DMS153 (cell line): ENCODE results near the gene STPG4.
"Not testable (repeated sequence)": the region's sequence is repeated elsewhere in the genome, so short reads cannot be mapped to it uniquely, and the experiment has no call there.

Source experiments
- DNase-seq: peaks from one replicate; lab custom pipeline; 2025; lab: John Stamatoyannopoulos, UW

STPG4 gene

GRCh38 chr2:47126783-47127182 lies 28.3 kb downstream of the STPG4 start:
- no peak for DNase-seq

GRCh38 chr2:47124740-47125139 lies 30.4 kb downstream of the STPG4 start:
- DNase-seq, result not testable (repeated sequence)

DNA sequence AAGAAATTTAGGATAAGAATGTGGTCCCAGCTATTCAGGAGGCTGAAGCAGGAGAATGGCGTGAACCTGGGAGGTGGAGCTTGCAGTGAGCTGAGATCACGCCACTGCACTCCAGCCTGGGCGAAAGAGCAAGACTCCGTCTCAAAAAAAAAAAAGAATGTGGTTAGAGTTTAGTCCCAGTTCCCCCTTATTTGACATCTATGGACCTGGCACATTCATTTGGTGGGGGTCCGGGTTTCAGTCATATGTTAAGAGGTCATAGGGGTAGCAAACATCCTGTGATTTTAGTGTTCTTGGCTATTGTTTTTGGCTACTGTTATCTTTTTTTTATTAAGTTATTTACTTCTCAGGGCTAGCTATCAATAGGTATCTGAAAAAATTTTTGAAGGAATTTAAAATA lies 34.7 kb downstream of the STPG4 start:
- DNase-seq, result not testable (repeated sequence)

GRCh38 chr2:47119001-47119400 lies 36.1 kb downstream of the STPG4 start:
- DNase-seq, result no peak

DNA sequence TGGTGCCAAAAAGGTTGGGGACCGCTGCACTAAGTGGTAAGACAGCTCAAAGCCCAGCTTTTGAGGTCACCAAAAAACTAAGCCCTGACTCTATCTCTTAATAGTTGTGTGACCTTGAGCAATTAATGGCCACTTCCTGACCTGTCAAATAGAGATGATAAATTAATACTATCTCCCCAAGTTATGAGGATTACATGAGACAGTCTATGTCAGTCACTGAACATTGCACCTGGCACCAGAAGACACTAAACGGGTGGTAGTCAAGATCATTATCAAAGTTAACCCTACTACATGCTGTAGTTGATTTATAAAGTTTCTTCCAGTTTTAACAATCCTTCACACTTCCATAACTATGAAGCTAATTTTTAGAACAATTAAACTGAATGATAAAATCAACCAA lies 36.5 kb downstream of the STPG4 start:
- DNase-seq, result no peak

DNA sequence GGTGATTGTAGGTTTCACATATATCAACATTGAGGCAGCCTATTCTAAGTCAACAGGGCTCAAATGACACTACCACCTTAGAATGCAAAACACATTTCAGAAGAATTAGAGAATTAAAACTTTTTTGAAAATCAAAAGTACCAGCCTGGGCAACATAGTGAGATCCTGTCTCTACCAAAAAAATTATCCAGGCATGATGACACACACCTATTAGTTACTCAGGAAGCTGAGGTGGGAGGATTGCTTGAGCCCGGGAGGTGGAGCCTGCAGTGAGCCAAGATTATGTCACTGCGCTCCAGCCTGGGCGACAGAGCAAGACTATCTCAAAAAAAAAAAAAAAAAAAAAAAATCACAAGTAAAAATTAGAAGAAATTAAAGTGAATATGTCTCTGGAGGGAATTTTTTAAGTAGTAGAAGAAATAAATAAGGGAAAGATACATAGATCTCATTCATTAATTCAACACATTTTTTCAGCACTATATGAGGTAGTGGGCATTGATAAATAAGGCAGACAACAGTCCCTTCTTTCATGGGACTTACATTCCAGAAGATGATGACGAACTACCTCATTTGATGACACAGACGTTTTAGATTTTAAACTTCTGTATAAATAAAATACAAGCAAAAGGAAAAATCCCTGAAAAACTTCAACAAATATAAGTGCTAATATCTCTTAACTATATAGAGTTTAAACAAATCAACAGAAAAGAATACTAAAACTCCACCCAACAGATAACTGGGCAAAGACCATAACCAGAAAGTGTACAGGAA lies 42.3 kb downstream of the STPG4 start:
- DNase-seq, result no peak

- no peak for DNase-seq
Observed at GRCh38 chr2:47109680-47110079, 45.4 kb downstream of the STPG4 start.

DNA sequence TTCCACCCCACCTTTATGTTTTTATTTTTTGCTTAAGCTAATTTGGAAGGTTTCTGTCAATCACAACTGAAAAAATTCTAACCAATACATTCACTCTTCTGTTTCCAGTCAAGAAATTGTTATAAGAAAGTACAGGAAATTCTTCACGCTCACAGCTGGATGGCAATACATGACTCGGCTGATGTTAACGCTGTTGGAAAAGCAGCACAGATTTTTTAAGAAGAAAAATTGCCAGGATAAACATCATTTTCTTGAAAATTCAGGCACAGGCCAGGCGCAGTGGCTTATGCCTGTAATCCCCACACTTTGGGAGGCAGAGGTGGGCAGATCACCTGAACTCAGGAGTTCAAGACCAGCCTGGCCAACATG lies 46.1 kb downstream of the STPG4 start:
- no peak for DNase-seq

- DNase-seq, result not testable (repeated sequence)
Observed at GRCh38 chr2:47108267-47109006, 46.7 kb downstream of the STPG4 start.

DNA sequence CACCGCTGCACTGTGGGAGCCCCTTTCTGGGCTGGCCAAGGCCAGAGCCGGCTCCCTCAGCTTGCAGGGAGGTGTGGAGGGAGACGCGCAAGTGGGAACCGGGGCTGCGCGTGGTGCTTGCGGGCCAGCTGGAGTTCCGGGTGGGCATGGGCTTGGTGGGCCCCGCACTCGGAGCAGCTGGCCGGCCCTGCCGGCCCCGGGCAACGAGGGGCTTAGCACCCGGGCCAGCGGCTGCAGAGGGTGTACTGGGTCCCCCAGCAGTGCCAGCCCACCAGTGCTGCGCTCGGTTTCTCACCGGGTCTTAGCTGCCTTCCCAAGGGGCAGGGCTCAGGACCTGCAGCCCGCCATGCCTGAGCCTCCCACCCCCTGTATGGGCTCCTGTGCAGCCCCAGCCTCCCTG lies 47.9 kb downstream of the STPG4 start:
- DNase-seq, result not testable (repeated sequence)

- not testable (repeated sequence) for DNase-seq
Observed at GRCh38 chr2:47106231-47106630, 48.9 kb downstream of the STPG4 start.

DNA sequence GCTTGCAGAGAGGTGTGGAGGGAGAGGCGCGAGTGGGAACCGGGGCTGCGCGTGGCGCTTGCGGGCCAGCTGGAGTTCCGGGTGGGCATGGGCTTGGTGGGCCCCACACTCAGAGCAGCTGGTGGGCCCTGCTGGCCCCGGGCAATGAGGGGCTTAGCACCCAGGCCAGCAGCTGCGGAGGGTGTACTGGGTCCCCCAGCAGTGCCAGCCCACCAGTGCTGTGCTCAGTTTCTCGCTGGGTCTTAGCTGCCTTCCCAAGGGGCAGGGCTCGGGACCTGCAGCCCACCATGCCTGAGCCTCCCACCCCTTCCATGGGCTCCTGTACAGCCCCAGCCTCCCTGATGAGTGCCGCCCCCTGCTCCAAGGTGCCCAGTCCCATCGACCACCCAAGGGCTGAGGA lies 55.4 kb downstream of the STPG4 start:
- not testable (repeated sequence) for DNase-seq

DNA sequence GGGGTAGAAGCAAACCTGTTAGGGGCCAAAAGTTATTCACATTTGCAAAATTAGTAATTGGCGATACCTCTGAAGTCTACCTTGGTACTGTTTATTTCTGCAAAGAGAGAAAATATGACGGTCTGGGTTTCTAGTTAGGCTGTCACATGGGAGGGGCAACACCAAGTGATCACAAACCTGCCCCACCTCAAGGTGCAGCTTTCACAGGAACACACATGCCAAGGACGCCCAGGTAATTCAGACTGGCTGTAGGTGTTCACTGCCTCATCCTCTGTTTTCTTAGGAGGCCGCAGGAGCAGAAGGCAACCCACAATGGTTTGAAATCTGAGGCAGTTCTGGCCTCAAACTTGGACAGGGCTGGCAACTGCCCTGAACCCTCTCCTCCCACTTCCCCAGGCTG lies 56.2 kb downstream of the STPG4 start:
- no peak for DNase-seq

DNA sequence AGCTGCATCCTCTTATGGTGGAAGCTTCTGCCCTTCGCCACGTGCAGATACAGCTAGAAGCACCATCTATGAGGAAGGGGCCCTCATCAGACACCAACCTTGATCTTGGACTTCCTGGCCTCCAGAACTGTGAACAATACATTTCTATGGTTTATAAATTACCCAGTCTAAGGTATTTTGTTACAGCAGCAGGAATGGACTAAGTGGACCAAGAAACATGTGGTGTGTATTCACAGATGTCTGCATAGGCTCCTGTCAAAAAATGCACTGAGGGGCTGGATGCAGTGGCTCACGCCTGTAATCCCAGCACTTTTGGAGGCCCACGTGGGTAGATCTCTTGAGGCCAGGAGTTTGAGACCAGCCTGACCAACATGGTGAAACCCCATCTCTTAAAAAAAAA lies 57.5 kb downstream of the STPG4 start:
- no peak for DNase-seq

DNA sequence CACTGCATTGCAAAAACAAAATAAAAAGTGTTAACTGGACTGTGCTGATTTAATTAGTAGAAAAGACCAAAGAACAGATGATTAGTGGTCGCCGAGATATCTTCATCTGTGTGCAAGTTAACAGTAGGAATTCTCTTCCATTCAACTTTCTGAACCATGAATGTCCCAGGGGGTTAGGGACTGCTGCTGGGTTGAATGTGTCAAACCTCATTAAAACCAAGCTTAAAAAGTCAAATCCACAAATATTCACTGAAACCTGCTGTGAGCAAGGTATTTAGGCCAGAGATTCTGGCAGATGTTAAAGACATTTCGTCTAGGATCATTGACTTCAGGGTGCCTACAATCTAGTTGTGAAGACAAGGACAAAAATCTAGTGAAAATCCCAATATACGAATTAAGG lies 58.7 kb downstream of the STPG4 start:
- no peak for DNase-seq

GRCh38 chr2:47095349-47096020 lies 59.6 kb downstream of the STPG4 start:
- DNase-seq, result no peak

DNA sequence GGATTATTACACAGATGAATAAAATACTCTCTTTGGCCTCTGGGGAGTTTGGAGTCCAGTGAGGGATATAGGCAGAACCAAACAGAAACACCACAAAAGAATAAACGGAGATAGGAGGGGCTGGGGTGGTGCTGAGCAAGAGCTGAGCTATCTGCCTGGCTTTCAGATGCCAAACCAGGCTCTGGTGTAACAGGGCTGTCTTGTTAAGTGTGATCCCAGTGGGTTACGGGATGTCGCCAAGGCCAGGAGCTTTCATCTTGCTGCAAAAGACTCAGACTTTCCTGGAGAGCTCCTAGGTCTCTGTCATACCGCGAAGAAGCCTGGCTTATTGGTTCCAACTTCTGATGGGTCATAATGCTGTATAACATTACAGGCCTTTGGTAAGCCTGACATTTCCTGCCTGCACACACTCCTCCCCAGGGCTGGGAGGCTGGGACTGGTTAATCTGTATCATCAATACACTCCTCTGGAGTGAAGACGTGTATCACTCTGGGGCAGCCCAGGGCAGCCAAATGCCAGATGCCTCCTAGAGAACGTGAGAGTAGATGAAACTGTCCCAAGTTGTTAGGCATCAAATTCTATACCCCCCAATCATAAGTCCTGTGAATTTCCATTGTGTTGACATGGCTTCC lies 60.5 kb downstream of the STPG4 start:
- no peak for DNase-seq

DNA sequence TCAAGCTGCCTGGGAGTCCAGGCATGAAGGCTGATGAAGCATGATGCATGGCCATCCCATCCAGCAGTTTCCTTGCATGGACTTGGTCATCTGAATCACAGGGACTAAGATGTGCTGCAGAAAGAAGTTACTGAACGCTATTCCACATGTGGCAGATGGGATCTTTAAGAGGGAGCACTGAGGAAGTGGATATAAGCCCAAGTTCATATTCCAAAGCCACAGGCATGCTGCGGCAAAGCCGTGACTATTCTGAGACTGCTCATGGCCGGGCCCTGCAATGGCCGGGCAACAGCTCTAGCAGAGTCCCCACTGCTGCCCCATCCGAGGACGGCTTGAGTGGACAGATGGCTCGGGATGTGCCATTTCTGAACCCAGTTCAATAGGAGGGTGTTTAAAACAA lies 61.5 kb downstream of the STPG4 start:
- DNase-seq, result no peak

GRCh38 chr2:47092465-47092864 lies 62.6 kb downstream of the STPG4 start:
- DNase-seq, result no peak

- no peak for DNase-seq
Observed at GRCh38 chr2:47091118-47091517, 64.0 kb downstream of the STPG4 start.

DNA sequence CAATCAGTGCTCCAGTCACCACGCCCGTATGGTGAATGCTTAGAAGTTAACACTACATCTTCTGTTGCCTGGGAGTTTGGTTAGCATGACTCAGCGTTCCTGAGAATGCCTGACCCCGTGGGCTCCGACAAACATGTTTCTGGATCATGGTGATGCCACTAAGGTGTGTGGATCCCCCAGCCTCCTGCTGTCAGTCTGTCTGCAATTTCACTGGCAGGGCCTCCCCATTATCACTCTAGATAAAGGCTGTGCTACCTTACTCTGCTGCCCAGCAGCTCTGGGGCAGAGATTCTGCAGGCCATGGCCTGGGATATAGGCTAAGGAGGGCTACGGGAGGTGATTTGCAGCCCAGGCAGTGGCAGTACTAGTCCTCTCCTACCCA lies 66.0 kb downstream of the STPG4 start:
- DNase-seq, result no peak

DNA sequence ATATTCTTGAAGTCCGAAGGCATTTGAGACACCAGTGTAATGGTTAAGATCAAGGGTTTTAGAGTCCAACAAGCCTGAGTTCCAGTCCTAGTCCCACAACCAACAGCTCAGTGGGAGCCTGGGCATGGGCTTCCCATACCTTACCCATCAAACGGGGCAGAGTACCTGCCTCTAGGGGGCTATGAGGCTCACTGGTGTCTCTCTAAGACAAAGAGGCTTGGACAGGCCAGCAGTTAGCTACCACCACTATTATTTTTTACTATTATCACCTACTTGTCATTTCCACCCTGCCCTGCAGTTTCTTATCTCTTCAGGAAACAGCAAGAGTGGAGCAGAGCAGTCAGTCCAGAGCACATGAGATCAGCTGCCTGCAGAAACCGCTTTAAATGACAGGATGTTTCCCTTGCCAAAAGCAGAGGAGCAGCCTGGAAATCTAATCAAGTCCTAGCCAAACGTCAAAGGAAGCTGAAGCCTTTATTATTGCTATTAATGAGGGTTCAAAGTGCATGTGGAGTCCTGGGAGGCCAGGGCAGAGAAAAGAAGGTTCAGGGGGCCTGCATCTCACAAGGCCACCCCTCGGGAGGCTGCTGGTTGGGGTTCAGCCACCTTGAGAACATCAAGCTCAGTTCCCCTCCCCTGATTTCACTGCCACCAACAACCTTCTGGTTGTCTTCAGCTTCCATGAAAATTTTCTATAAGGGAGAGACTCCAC lies 66.6 kb downstream of the STPG4 start:
- DNase-seq, result no peak
